HG02798 (cell line): ENCODE results near the gene TMEM200A.

ENCODE experiments used
- ATAC-seq: cut with Tn5 transposase; IDR thresholded peaks from one replicate; pipeline ENCODE4 v1.9.1; 2021; ENCODE audit warnings: mild to moderate bottlenecking; ENCODE audit not compliant: unreplicated experiment, poor library complexity

Gene TMEM200A

DNA sequence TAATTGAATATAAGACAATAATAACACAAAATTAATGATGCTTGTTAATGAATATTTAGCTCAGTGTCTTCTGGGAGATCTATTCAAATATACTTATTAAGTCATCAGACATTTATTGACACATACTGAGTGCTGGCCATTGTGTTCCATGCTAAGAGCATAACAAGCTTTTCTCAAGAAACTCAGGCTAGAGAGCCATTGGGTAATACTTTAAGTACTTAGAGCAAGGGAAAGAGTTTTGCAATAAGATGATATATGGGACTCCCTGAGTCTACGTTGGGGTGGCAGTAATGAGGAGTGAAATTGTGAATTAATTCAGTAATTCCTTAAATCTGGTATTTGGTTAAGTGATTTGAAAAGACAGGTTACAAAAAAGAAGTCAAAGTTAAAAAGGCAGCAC, 11.1 kb downstream of the TMEM200A start:
- no peak for ATAC-seq

DNA sequence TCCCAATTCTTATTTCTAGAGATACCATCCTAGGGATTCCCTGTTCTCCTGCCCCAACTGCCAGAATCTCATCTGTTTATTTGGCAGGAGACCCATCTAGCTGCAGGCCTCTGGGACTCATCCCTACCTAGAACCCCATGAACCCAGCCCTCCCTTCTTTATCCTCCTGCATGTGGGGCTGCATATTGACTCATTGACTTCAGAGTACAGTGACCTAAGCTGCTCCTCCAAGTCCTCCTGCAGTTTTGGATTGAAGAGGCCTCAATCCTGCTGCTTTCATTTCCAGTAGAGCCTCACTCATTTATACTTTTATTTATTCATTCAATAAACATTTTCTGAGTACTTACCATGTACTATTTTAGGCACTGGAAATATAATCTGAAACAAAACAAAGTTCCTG, 11.6 kb downstream of the TMEM200A start:
- no peak for ATAC-seq

DNA sequence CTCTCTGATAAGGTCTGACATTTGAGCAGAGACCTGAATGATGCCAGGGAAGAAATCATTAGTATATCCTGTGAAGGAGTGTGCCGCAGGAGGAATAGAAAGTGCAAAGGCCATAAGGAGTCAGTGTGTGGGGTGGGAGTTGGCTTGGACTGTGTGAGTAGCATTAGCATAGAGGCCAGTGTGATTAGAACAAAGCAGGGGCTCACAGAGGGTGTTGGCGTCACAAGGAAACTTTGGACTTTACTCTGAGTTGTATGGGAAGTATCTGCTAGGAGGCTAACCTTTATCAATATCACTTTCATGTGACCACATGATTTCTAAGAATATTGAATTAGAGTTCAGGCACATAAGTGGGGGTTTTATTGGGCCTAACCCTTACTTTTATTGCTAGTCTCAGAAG, 12.1 kb downstream of the TMEM200A start:
- ATAC-seq: no peak

DNA sequence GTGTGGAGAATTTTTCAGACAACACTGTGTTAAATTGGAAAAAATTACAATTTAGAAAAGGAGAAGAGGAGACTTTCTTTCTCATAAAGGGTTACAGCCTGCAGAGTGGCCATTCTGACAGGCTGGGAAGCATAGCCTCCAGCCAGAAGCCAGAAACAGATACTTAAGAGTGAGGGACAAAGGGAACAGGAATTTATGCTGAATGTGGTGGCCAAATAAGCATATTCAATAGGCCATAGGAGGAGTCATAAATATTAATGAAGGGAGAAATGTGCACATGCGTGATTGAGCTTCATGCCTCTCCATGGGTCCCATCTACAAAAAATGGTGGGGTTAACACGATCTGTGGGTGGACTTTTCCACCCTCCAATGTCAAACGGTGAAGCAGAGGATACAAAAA, 13.4 kb downstream of the TMEM200A start:
- no peak for ATAC-seq

DNA sequence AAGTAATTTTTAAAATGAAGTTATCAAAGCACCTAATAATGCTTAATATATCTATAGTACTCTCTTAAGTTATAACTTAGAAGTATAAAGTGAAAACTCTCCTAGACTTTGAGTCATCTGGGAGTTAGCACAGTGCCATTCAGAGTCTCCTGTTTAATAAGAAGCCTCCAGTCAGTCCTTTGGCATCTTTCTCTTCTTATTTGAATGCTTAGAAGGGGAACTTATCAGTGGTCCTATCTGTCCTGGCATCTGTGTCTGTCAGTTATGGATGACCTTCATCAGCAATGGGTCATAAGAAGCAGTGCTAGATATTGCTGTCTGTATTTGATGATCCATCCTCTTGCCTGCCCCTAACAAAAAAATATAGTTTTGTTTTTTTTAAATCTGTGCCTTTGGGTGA, 15.2 kb downstream of the TMEM200A start:
- no peak for ATAC-seq

DNA sequence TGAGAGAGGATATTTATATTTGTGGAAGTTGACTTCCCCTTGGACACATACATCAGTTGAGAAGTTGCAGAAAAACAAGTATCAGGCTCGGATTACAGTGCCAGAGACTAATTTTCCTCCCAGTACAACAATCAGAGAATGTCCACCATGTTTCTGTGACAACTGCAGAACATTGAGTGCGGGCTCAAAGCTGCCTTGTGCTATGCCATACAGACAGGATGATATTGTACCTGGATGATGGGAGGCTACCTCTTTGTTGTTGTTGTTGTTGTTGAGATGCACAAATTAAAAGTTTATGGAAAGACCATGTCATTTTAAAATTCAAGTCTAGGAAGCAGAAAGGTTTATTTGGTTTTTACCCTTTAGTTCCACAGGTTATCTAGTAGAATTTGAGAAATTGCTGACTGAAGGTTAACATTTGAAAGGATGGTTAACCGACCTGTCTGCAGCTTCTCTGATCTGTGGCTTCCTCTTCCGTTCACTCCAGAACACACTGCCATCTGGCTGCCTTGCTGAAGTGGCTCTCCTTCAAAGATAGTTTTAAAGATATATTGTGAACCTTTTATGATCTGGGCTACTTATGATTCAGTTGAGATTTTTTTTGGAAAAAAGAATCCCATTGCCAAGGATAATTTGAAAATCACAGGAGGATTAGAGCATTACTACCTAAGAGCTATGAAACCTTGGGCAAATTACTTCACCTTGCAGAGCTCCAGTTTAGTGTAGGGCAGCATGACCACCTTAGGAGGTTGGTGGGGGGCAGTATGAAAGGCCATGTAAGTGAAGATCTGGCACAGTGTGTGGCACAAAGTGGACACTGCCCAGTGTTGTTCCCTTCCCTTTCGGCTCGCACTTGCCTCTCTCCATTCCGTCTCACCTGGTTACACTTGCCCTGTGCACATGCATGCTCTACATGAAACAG, 15.9 kb downstream of the TMEM200A start:
- peak; percentile 79 for ATAC-seq

DNA sequence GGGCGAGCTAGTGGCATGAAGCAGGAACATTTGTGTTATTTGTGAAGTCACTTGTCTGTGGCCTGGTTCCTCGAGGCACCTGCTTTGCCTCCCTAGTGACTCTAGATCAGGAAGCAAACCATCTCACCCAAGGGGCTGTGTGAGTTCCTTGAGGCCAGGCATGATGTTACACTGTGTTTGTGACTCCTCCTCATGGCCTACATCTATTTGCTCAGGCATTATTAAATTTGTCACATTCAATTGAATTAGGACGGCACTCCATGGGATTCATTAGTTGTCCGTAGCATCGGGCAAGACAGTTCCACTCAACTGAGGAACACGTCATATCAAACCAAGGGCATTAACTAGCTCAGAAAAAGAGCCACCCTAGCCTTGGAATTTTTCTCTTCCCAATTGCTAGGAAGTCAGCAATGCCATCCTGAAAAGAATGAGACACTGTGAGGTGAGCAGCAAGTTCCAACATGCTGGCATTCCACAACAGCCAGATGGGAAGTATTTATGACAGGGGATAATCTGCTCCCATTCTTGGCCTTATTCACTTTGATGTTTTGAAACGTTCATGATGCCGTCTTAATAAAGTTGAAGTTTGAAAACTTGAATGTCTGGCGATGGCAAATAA, 17.2 kb downstream of the TMEM200A start:
- ATAC-seq: no peak

DNA sequence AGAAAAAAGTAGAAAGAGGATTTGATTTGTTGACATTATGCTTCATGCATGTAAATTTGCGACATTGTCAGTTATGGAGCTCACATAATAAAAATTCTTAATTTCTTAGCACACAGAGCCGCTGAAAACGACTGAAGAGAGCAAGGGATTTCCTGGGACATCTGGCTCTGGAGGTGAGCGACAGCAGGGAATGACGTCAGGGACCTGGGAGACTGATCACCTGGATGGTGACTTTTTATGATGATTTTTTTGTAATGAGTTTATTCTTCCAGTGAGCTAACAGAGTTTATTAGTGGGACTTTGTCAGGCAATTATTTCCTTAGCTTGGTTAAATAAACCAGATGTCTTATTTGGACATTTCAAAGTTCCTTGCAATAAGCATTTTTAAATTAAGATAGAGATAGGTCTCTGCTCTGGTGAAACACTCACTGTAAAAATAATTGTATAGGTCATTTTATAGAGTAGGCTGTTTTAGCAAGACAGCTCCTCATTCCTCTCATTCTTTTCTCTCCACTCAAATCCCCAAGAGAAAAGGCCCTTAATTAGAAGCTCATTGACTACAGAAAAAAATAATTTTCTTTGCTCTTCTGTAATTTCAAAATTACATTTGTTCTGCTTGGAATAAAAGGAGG, 19.4 kb downstream of the TMEM200A start:
- ATAC-seq: no peak

DNA sequence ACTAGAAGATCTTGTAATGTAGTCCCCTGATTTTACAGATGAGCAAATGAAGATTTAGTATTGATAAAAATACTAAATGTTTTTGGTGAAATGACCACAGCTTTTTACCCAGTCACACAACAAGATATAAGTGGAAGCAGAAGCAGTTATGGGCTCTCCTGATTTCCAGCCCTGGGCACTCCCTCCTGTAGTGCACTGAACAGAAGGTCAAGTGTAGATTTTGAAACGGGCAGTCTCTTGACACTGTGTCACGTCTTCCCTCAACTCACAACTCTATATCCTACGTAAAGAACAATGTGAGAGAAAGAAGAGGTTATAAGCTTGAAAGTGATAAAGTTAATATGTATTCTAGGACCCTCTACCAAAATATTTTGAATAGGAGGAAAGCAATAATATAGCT, 23.3 kb downstream of the TMEM200A start:
- no peak for ATAC-seq

DNA sequence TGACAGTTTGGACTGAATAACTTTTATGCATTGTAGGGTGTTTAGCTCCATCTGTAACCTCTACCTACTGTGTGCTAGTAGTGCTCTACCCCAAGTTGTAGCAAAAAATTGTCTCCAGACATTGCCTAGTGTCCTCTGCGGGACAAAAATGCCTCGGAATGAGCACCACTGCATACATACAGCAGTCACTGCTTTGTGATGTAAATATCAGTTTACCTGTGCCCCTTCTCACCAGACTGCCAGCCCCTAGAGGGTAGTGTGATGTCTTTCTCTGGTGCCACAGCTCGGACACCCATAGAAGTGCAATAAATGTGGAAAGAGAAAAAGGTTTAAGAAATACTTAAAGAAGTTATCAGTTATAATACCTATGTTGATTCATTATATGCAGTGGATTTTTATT, 25.1 kb downstream of the TMEM200A start:
- ATAC-seq: no peak

DNA sequence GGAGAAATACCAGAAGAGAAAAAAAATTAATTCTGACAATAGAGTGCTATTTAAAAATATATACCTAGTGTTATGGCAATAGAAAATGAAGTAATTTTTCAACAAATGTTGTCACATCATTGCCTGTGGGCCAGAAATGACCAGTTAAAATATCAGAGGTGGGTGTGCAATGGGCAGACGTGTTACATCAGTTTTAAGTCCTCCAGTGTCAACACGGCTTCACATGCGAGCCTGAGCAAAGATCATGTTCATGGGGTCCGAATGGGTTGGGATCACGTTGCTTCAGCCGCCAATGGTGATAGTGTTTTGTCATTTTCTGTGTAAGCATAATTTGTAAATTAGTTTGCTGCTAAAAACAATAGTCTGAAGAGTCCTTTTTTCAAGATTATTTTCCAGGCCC, 27.5 kb downstream of the TMEM200A start:
- no peak for ATAC-seq

DNA sequence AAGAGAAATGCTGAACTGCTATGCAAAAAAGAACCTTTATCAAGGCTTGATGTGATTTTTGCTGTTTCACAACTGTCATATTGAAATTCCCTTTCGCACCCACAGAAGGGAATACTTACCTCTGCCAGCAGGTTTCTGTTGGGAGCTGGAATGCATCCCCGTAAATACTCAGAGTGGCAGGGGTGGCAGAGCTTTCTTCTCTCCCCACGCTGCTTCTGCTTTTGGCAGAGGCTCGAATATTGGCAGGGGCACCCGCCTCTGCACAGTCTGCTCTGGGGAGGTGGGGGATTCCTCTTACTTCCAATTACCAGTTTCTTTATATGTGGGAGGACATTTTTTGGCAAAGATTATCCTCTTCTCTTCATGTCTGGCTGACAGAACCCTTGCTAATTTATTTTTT, 28.4 kb downstream of the TMEM200A start:
- no peak for ATAC-seq

DNA sequence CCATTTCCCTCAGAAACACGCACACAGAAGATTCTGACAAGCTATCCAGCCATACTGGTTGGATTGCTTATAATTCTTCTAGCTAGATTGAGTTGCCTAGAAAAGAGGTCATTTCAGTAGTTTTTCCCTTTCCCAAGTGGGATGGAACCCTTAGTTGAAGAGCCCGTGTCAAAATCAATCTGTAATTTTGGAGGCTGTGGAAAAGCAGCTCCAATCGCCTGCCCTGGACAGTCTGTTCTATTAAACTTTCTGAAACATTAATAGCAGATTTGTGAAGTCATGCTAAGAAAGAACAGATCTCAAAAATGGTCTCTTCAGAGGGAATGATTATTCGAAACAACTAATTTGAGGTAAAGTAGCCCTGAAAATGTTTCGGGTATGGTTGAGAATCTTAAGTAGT, 29.3 kb downstream of the TMEM200A start:
- ATAC-seq: no peak

DNA sequence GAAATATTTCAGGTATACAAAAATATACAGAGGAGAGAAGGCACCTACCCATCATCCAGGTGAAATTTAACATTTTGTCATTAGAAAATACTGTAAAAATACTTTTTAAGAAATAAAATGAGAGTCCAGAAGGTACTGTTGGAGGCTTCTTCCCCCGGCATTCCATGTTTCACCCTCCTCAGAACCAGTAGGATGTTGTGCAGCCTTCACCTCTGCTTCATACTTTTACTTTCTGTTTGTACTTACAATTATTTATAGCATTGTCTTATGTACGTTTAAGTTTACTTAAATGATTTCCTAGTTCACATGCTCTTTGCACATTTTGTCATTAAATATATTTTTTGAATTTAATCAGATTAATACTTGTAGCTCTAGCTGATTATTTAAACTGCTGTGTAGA, 30.9 kb downstream of the TMEM200A start:
- ATAC-seq: peak; percentile 44

DNA sequence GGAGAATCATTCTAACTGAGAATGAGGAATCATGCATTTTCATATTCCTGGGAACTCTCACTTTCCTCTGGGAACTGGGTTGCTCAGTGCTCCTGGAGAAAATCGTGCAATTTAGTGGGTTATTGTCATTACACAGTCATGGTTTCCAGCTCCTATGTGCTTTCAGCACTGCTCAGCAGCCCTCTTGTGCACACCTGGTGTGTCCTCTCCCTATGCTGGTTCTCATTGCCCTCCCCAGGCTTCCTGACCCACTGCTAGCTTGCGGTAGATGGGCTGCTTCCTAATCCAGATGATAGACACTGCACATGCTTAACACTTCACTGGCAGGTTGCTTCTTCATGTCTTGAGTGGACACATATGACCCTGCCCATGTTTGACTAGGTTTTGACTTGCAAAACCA, 39.7 kb downstream of the TMEM200A start:
- ATAC-seq: no peak

DNA sequence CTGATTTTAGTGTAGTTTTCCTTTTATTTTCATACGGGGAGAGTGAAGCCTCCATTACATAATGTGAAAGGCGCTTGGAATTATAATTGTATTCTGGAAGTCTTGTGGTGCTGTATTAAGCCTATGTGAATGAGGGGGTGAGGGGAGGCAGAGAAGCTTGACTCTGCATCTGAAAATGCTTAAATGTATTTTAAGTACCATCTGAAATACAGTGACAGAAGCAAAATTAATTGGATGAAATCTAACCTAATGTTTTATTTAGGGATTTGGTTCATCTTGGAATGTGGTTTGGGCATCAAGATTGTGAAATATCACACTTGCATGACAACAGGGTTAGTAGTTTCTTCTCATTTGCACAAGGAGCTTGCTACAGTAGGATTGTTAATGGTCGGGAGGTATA, 41.2 kb downstream of the TMEM200A start:
- no peak for ATAC-seq

DNA sequence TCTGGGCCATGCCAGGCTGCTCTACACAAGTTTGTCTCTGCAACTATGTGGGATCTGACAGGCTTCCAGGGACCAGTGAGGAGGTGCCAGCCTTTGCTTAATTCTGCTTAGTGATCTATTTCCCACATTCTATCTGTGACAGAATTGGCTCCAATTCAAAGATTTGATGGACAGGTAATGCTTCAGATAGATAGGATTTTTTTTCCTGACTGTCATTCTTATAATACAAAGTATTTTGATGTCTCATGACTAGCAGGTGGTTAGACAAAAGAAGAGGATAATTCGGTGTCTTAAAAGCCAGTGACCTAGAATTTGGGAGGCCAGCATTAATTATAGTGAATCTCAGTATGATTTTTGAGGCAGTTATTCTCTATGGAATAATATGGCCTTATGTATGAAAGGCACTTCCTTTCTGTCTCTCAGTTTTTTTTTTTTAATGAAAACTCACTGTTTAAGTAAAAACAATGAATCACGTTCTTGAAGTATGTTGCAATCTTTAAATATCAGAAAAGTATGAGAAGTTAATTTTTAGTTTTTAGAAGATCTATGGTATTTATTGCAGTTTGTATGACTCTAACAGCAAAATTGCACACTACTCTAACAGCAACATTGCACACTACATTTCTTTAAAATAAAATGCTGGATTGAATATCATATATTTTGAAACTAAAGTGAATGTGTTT, 43.7 kb downstream of the TMEM200A start:
- no peak for ATAC-seq

DNA sequence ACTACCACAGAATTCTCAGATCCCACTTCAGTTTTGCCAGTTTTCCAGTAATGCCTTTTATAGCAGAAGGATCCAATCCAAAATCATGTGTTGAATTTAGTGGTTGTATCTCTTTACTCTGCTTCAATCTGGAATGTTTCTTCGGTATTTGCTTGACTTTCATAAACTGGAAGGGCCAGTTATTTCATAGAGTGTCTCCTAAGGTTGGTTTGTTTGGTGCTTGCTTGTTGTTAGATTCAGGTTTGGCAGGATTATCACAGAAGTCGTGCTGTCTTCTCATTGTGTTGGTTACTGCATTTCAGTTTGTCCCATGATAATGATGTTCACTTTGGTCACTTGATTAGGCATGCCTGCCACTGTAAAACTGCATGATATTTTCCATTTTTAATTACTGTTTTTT, 45.7 kb downstream of the TMEM200A start:
- ATAC-seq: no peak

DNA sequence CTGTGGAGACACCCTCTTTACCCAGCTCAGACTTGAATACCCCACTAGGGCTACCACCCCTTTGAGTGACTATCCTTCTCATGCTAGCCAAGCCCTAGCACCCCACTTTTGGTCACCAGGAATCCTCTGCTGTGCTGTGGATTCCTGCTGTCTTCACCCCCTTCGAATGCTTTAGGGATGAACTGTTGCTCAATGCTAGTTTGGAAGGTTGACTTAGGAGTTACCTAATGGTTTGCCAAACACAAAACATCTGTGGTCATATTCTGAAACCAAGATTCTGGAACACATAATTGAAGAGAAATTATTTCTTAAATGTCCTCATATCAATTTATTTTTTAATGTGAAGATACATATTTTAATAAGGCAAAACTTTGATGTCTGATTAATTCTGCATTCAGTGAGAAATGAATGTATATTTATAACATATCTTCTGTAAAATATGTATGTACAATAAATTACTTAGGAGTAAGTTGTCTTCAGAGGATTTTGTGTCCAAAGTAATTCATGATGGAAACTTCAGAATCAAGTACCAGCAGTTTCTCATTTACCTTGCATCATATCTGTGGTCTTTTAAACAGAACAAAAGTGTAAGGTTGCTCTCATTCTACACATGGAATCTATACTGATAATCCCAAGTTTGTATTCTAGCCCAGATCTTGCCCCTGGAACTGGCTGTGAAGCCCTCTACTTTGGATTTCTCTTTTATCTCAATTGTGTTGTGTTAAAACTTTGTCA, 46.9 kb downstream of the TMEM200A start:
- no peak for ATAC-seq

DNA sequence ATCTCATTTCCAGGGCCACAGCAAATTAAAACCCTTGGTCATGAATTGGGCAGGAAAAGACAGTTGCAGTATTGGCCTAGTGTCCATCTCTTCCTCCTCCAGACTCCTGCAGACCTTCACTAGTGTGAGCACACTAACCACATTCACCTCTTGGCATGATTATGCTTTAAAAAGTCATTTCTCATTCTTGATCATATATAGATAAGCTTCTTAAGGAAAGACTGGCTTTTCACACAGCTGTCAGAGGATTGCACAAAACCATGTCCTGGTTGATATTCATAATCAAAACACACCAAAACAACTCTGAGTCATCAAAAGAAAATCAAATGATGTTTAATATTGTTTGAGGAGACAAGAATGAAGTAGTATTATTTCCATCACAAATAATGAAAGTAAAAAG, 52.1 kb downstream of the TMEM200A start:
- no peak for ATAC-seq
